Measurements from ENCODE around the gene PSMD14.

PSMD14 gene

DNA sequence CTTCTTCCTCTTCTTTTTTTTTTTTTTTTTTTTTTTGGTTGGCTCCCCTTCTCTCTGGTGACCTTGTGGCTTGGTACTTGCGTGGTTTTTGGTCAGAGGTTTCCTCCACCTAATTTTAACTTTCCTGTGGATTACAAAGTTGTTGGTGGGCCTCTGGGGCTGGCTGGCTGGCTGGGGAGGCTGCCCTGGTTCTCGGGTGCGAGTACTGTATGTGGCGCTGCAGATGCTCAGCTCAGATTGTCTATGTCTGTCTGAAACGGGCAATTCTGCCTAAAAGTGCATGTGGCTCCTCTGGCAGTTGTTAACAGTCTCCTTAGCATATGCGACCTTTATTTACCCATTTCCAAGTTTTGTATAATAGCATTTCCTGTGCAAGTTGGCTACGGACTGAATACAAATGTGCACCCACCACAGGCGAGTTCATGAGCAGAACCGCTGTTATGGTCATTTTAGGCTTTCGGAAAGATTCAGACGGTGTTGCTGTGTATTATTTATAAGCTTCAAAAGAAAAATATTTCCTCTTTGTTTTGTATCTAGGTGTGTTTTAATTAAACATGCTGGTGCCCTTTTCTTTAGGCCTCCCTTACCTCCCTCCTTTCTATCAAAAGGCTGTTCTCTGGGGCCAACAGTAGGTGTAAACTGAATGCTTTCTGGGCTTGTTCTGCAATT, 112.3 kb downstream of the PSMD14 start:
- no peak for DNase-seq

GRCh38 chr2:161421686-161422085, 113.5 kb downstream of the PSMD14 start:
- no peak for DNase-seq

DNA sequence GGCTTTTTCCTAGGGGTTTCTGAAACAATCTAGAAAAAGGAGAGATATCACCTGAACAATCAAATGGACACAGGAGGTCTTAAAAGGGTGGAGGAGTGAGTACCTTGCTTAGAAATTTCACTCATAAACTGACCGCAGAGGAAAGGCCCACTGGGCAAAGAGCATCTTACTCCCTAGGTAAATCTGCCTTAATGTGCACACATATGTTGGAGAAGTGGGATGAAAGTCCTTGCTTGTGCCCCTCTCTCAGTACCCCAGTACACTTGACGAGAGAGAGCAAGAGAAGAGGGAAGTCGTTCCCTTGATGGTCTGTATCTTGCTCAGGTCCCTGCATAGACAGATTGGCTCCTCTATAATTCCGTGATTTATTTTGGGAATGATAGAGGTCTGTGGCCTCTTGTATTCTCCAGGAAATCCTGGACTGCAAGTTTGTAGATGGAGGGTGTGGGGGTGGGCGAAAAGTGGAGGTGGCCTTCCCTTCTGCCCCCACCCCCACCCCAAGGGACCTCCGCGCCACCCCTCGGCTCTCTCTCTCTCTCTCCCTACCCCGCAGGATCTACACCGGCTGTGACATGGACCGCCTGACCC, 114.7 kb downstream of the PSMD14 start:
- DNase-seq = no peak

- no peak for DNase-seq
Observed at GRCh38 chr2:161423421-161424393, 115.5 kb downstream of the PSMD14 start.

DNA sequence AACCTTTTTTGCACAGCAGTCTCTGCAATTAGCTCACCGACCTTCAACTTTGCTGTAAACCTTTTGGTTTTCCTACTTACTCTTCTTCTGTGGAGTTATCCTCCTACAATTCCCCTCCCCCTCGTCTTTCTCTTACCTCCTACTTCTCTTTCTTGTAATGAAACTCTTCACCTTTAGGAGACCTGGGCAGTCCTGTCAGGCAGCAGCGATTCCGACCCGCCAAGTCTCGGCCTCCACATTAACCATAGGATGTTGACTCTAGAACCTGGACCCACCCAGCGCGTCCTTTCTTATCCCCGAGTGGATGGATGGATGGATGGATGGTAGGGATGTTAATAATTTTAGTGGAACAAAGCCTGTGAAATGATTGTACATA, 116.2 kb downstream of the PSMD14 start:
- no peak for DNase-seq

DNA sequence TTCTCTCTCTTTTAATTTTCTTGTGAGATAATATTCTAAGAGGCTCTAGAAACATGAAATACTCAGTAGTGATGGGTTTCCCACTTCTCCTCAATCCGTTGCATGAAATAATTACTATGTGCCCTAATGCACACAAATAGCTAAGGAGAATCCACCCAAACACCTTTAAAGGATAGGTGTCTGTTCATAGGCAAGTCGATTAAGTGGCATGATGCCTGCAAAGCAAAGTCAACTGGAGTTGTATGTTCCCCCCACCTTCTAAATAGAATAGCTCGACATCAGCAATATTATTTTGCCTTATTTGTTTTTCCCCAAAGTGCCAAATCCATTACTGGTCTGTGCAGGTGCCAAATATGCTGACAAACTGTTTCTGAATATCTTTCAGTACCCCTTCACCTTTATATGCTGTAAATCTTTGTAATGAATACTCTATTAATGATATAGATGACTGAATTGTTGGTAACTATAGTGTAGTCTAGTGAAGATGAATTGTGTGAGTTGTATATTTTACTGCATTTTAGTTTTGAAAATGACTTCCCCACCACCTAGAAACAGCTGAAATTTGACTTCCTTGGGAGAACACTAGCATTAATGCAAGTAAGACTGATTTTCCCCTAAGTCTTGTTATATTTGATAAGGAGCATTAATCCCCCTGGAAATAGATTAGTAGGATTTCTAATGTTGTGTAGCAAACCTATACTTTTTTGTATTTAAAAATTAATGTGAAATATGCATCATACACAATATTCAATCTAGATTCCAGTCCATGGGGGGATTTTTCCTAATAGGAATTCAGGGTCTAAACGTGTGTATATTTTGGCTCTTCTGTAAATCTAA, 116.9 kb downstream of the PSMD14 start:
- no peak for DNase-seq

GRCh38 chr2:161425728-161426454, 117.7 kb downstream of the PSMD14 start:
- no peak for DNase-seq

GRCh38 chr2:161426455-161426921, 118.3 kb downstream of the PSMD14 start:
- no peak for DNase-seq

DNA sequence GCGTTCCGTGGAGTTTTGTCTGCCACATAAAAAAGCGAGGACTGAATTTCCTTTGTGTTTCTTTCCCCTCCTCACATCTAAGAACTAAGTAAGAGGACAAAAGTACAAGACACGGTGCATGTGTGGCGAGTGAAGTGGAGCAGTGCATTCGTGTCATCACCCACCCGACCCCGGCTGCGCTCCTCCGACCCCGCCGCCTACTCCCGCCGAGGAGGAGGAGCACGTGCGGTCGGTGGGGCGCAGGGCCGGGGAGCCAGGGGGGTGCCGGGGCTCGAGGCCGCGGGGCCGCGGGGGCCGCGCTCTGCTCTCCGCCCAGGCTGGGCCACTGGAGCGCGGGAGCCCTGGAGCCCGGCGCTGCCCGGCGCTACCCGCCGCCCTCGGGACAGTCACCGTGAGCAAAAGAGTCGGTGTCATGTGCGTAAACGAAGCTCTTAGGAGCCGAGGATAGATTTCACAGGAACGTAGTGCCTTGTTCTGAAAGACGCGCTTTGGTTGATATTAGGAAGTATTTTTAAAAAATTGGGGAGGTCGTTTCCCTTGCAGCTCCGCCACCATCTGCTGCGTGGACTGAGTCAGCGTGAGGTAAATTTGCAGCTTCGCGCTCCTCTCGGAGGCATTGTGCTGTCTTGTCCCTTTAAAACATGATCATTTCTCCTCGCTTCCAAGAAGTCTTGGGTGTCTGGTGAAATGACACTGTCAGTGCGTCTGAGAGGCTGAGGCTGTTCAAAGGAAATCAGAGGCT, 118.9 kb downstream of the PSMD14 start:
- DNase-seq = no peak

- DNase-seq = no peak
Observed at GRCh38 chr2:161427664-161428587, 119.7 kb downstream of the PSMD14 start.

DNA sequence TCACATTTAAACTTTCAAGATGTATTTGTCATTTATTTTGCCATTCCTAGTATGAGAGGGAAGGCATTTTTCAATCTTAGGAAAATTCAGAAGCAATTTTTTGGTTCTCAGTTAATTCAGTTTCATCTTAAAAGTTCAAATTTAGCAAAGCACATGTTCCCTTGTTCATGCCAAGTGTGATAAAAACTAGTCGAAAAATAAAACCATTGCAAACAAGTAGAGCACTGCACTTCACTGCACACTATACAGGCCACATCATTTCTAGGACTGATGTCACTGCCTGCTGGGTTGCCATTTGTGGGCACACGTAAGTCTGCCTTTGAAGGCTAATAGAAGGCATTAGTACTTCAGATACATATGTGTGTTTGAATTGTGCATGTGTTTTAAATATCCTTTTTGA, 122.2 kb downstream of the PSMD14 start:
- DNase-seq = no peak

DNA sequence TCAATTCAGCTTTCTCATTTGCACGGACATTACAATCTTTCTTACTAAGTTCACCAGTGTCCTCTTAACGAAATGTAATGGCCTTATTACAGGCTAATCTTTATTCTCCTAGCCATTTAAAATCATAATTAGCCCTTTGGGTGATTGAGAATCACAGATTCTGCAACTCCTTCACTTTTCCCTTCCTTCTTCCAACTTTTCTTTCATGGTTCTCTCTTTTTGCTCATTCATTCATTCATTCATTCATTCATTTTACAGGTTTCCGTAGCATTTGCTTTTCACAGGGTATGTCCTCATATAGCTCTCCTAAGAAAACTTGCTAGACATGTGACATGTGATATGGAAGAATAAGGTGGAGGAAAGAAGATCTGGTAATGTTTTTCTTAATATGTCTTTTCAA, 123.9 kb downstream of the PSMD14 start:
- no peak for DNase-seq

DNA sequence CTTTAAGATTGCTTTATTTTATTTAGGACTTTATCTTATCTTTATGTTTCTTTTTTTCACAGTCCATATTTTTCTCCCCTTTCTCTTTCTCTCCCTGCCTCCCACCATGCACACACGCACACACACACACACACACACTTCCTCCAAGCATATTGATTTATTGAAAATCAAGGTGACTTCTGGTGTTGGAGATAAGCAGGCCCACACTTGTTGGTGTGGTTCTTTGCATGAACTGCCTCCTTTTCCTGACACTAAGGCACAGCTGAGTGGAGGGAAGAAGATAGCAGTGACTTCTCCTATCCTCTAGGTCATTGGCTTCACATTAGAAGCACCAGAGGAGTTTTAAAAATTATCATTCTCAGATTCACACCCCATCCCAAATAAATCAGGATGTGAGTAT, 125.9 kb downstream of the PSMD14 start:
- no peak for DNase-seq

- DNase-seq = no peak
Observed at GRCh38 chr2:161436411-161436810, 128.2 kb downstream of the PSMD14 start.

- no peak for DNase-seq
Observed at GRCh38 chr2:161438598-161438997, 130.4 kb downstream of the PSMD14 start.

GRCh38 chr2:161445097-161445496, 136.9 kb downstream of the PSMD14 start:
- DNase-seq = no peak

DNA sequence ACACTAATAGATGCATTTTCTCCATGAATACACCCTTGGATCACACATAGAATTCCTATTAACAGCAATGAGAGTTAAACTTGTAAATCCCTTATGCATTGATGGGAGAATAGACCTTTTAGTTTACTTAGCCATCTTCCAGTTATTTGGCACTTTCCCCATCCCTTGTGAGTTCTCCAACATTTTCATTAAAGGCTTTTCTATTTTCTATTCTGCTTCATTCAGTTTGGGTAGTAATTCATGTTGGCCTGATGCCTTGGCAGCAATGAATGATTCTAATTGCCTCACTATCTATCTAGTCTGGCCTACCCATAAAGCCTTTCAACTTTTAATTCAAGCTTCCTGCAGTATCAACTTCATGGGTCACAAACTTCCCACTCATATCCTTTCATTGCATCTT, 140.2 kb downstream of the PSMD14 start:
- DNase-seq = no peak
